MCF 10A (cell line): ENCODE measurements around the gene GPSM1. TPM values are rescaled to one million over a fixed set of nuclear protein-coding genes. Genes with fewer than 3 reads are reported as not detected.
A peak's percentile ranks its signal among the peaks of the same experiment; 100 is the strongest.

Experiments used
- BruUV-seq: library from RNA; stranded (reverse); fragments of 400-500 nt; replicated peaks from 2 replicates; lab custom pipeline; 2021; lab: Mats Ljungman, UMichigan
- CTCF ChIA-PET: fragments of 300-600 bp; sonication (Branson Sonifier 250); formaldehyde crosslinking; extraction: SDS; loops from one replicate; lab custom pipeline; 2021; ENCODE audit warnings: antibody characterized with exemption, inconsistent platforms; lab: Yijun Ruan, JAX
- POLR2A ChIA-PET: fragments of 300-600, 350-650 bp; sonication (Branson Sonifier 250); formaldehyde crosslinking; extraction: SDS; loops from one replicate; lab custom pipeline; 2020; ENCODE audit warnings: antibody characterized with exemption, inconsistent platforms; lab: Yijun Ruan, JAX
- DNase-seq: peaks from one replicate; pipeline ENCODE4 v3.0.0-alpha.2; 2018; ENCODE audit not compliant: unreplicated experiment
- H3K27ac Mint-ChIP-seq: one replicate; pipeline ENCODE4 v1.8.0; 2022; ENCODE audit warnings: mild to moderate bottlenecking, low read depth, mixed read lengths; ENCODE audit not compliant: unreplicated experiment
- H3K27me3 Mint-ChIP-seq: one replicate; pipeline ENCODE4 v1.8.0; 2022; ENCODE audit warnings: mixed read lengths; ENCODE audit not compliant: insufficient read depth, unreplicated experiment
- H3K36me3 Mint-ChIP-seq: one replicate; pipeline ENCODE4 v1.8.0; 2022; ENCODE audit warnings: mild to moderate bottlenecking, moderate library complexity, mixed read lengths; ENCODE audit not compliant: insufficient read depth, unreplicated experiment
- H3K4me1 Mint-ChIP-seq: one replicate; pipeline ENCODE4 v1.8.0; 2022; ENCODE audit warnings: mixed read lengths; ENCODE audit not compliant: insufficient read depth, unreplicated experiment
- H3K4me3 Mint-ChIP-seq: one replicate; pipeline ENCODE4 v1.8.0; 2022; ENCODE audit warnings: mild to moderate bottlenecking, moderate library complexity, mixed read lengths; ENCODE audit not compliant: unreplicated experiment
- H3K9me3 Mint-ChIP-seq: one replicate; pipeline ENCODE4 v1.8.0; 2022; ENCODE audit warnings: mixed read lengths; ENCODE audit not compliant: unreplicated experiment
- CTCF ChIP-seq: fragments of 200-600 bp; IDR thresholded peaks from one replicate; pipeline ENCODE4 v1.8.0; 2022; ENCODE audit warnings: antibody characterized with exemption, mild to moderate bottlenecking; ENCODE audit not compliant: unreplicated experiment
- intact Hi-C: fragments of 100-400 bp; cut with micrococcal nuclease; formaldehyde crosslinking; loops from 2 replicates; pipeline ENCODE4 v1.14.1; 2022
- total RNA-seq: library from RNA; stranded (reverse); gene quantifications from 2 replicates; pipeline ENCODE4 v1.2.3, GENCODE V29; 2022

The GPSM1 gene
- total RNA-seq, 1 experiment from 2014 or later = 15.5 TPM

- TF ChIP-seq CTCF = no peak
- Mint-ChIP-seq H3K27ac (no peak overlapping the region), H3K4me3 (no peak overlapping the region), H3K9me3 (peaks cover 21% of the 10 kb centered on the region), H3K4me1 (no peaks in the 10 kb centered on the region), H3K36me3 (no peaks in the 10 kb centered on the region), H3K27me3 (no peaks in the 10 kb centered on the region)
- intact Hi-C loops = no loop called here
- no TSS peak for BruUV-seq
- DNase-seq = no peak
- POLR2A ChIA-PET = no interaction called here
- CTCF ChIA-PET = interaction anchor here (0.5 to 0.8 kb wide), 4 partner anchors 12 to 29 kb away, joined by 3 to 4 read pairs (median 3); no protein-coding TSS in a partner anchor
Observed at GRCh38 chr9:136312009-136312375, 15.3 kb upstream of the GPSM1 start.

DNA sequence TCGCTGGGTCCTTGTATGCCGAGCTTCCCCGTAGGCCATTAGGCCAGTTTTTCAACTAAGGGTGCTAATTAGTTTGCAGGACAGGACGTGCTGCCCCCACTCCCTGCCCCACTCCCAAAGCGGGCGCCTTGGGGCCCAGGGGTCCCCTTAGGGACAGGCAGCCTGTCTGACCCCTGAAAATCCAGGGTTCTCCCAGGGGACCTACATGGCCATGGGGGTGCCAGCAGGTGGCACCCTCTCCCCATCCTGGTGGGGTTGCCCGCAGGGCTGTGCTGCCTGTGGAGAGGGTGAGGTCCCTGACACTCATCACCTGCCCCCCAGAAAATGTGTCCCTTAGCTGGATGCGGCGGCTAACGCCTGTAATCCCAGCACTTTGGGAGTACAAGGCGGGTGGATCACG is 14.9 kb upstream of the GPSM1 start:
- POLR2A ChIA-PET = no interaction called here
- peaks cover 21% of the 10 kb centered on the region for H3K9me3 Mint-ChIP-seq
- intact Hi-C loops = no loop called here
- no TSS peak for BruUV-seq
- H3K27me3 Mint-ChIP-seq = no peaks in the 10 kb centered on the region
- CTCF ChIA-PET = interaction anchor here (0.7 to 0.8 kb wide), 2 partner anchors 12 kb away, joined by 3 read pairs; no protein-coding TSS in a partner anchor
- DNase-seq = peak; percentile 43
- H3K27ac Mint-ChIP-seq = no peak overlapping the region
- H3K36me3 Mint-ChIP-seq = no peaks in the 10 kb centered on the region
- peak; percentile 46 for TF ChIP-seq CTCF
- H3K4me3 Mint-ChIP-seq = no peak overlapping the region
- H3K4me1 Mint-ChIP-seq = no peaks in the 10 kb centered on the region

- peaks cover 21% of the 10 kb centered on the region for H3K9me3 Mint-ChIP-seq
- no peaks in the 10 kb centered on the region for H3K4me1 Mint-ChIP-seq
- ChIA-PET CTCF (interaction anchor here (0.6 to 1.2 kb wide), 7 partner anchors 13 to 379 kb away, joined by 3 to 5 read pairs (median 3); no protein-coding TSS in a partner anchor), POLR2A (interaction anchor here (0.6 kb wide), 1 partner anchor 251 kb away, joined by 4 read pairs; no protein-coding TSS in a partner anchor)
- DNase-seq = no peak
- no TSS peak for BruUV-seq
- H3K27me3 Mint-ChIP-seq = no peaks in the 10 kb centered on the region
- intact Hi-C loops = no loop called here
- H3K4me3 Mint-ChIP-seq = no peak overlapping the region
- no peaks in the 10 kb centered on the region for H3K36me3 Mint-ChIP-seq
- TF ChIP-seq CTCF = no peak
- H3K27ac Mint-ChIP-seq = no peak overlapping the region
Observed at GRCh38 chr9:136313111-136314055, 14.0 kb upstream of the GPSM1 start.

GRCh38 chr9:136314056-136314416 is 13.3 kb upstream of the GPSM1 start:
- BruUV-seq = no TSS peak
- no peaks in the 10 kb centered on the region for H3K27me3 Mint-ChIP-seq
- no peak for DNase-seq
- H3K36me3 Mint-ChIP-seq = no peaks in the 10 kb centered on the region
- CTCF ChIA-PET = interaction anchor here (0.6 to 0.7 kb wide), 2 partner anchors 26 to 200 kb away, joined by 3 read pairs; no protein-coding TSS in a partner anchor
- no peak overlapping the region for H3K27ac Mint-ChIP-seq
- no peak overlapping the region for H3K4me3 Mint-ChIP-seq
- no peak for TF ChIP-seq CTCF
- peaks cover 21% of the 10 kb centered on the region for H3K9me3 Mint-ChIP-seq
- no peaks in the 10 kb centered on the region for H3K4me1 Mint-ChIP-seq
- POLR2A ChIA-PET = no interaction called here
- intact Hi-C loops = no loop called here
